Endodermal cell (in vitro differentiated cells): Measurements from ENCODE around the gene LPP. TPM values are rescaled to one million over a fixed set of nuclear protein-coding genes. Genes with fewer than 3 reads are reported as not detected.

Experiments used
- DNase-seq: peaks from one replicate; pipeline ENCODE4 v3.0.0-alpha.2; 2017
- H3K27ac ChIP-seq: 2 replicates; pipeline ENCODE4 v1.5.1; 2013; ENCODE audit warnings: mild to moderate bottlenecking, low read depth, low read length, moderate library complexity
- H3K27me3 ChIP-seq: 2 replicates; pipeline ENCODE4 v1.6.1; 2013; ENCODE audit warnings: mild to moderate bottlenecking, low read length, moderate library complexity; ENCODE audit not compliant: insufficient read depth, control insufficient read depth, poor library complexity, severe bottlenecking
- H3K36me3 ChIP-seq: 2 replicates; pipeline ENCODE4 v1.7.0; 2013; ENCODE audit warnings: mild to moderate bottlenecking, low read length, moderate library complexity; ENCODE audit not compliant: control insufficient read depth, insufficient read depth
- H3K4me1 ChIP-seq: one replicate; pipeline ENCODE4 v1.7.0; 2013; ENCODE audit warnings: low read length; ENCODE audit not compliant: control insufficient read depth, insufficient read depth
- H3K4me3 ChIP-seq: 2 replicates; pipeline ENCODE4 v1.5.1; 2013; ENCODE audit warnings: mild to moderate bottlenecking, low read length, moderate library complexity
- H3K9ac ChIP-seq: 2 replicates; pipeline ENCODE4 v1.6.1; 2013; ENCODE audit warnings: mild to moderate bottlenecking, low read length, moderate library complexity; ENCODE audit not compliant: poor library complexity, severe bottlenecking; ENCODE audit errors: extremely low read depth
- H3K9me3 ChIP-seq: 2 replicates; pipeline ENCODE4 v1.6.1; 2013; ENCODE audit warnings: mild to moderate bottlenecking, low read length, moderate library complexity; ENCODE audit not compliant: control insufficient read depth
- H3K27ac Mint-ChIP-seq: 2 replicates; pipeline ENCODE4 v1.8.0; 2020; ENCODE audit warnings: mixed read lengths
- H3K27me3 Mint-ChIP-seq: 2 replicates; pipeline ENCODE4 v1.8.0; 2021; ENCODE audit warnings: mild to moderate bottlenecking, mixed read lengths; ENCODE audit not compliant: insufficient read depth
- H3K36me3 Mint-ChIP-seq: 2 replicates; pipeline ENCODE4 v1.8.0; 2020; ENCODE audit warnings: low read depth, mixed read lengths
- H3K4me1 Mint-ChIP-seq: 2 replicates; pipeline ENCODE4 v1.8.0; 2020; ENCODE audit warnings: mixed read lengths
- H3K4me3 Mint-ChIP-seq: 2 replicates; pipeline ENCODE4 v1.8.0; 2020; ENCODE audit warnings: mild to moderate bottlenecking, moderate library complexity, mixed read lengths
- H3K9me3 Mint-ChIP-seq: 2 replicates; pipeline ENCODE4 v1.8.0; 2020; ENCODE audit warnings: mild to moderate bottlenecking, mixed read lengths
- WGBS, 2 experiments: methylation state at CpG; one replicate each; pipeline versions ENCODE4 v1.1.5 to v1.1.7; 2013; ENCODE audit warnings: missing lambda C conversion rate in 2 of 2, mixed read lengths in 1 of 2; ENCODE audit not compliant: insufficient coverage in 1 of 2, insufficient read length in 1 of 2; 5-methylcytosine and 5-hydroxymethylcytosine counted together
- total RNA-seq, 2 donors: library from RNA; stranded (reverse); fragmentation: NEBNext Ultra II Directional in 1 of 2; extraction: Animal tissue kit (Norgen Biotek cat#: 25700) in 1 of 2; gene quantifications; 2 replicates in 1 of 2; 3 replicates in 1 of 2; pipeline ENCODE4 v1.2.1, GENCODE V29; 2021
- TF ChIP-seq, protein P1 (sequence below): fragments of 200-600 bp; sonication (generic); conservative IDR thresholded peaks from 2 replicates; pipeline ENCODE4 v1.5.0; 2021; ENCODE audit warnings: antibody characterized with exemption, mild to moderate bottlenecking

Gene LPP
- total RNA-seq, 2 donors from 2014 or later, result 78.0 to 105 TPM

DNA sequence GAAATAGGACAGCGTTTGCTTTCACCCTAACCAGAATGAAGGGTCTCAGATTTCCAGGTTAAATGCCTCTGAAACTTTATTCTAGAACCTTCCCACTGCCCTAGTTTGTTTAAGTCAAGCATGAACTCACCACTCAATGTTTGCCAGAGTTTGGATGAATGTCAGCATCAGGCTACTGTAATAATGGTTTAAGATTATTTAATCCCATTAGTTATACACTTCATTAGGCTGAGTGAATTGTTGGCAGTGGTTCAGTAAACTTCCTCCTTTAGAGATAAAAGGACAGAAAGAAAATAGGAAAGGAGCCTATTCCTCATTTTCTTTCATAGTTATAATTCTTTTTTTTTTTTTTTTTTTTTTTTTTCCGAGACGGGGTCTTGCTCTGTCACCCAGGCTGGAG, 615.9 kb downstream of the LPP start:
- Mint-ChIP-seq H3K27me3 (no peaks in the 10 kb centered on the region), H3K27ac (no peak overlapping the region), H3K9me3 (no peaks in the 10 kb centered on the region), H3K36me3 (no peaks in the 10 kb centered on the region), H3K4me1 (peaks cover 4% of the 10 kb centered on the region), H3K4me3 (no peak overlapping the region)
- Histone ChIP-seq H3K4me3 (peak overlapping the region; percentile 20), H3K27me3 (no peaks in the 10 kb centered on the region), H3K9ac (no peak overlapping the region), H3K27ac (no peak overlapping the region), H3K9me3 (no peaks in the 10 kb centered on the region), H3K36me3 (no peaks in the 10 kb centered on the region), H3K4me1 (no peaks in the 10 kb centered on the region)
- TF ChIP-seq, protein P1, sequence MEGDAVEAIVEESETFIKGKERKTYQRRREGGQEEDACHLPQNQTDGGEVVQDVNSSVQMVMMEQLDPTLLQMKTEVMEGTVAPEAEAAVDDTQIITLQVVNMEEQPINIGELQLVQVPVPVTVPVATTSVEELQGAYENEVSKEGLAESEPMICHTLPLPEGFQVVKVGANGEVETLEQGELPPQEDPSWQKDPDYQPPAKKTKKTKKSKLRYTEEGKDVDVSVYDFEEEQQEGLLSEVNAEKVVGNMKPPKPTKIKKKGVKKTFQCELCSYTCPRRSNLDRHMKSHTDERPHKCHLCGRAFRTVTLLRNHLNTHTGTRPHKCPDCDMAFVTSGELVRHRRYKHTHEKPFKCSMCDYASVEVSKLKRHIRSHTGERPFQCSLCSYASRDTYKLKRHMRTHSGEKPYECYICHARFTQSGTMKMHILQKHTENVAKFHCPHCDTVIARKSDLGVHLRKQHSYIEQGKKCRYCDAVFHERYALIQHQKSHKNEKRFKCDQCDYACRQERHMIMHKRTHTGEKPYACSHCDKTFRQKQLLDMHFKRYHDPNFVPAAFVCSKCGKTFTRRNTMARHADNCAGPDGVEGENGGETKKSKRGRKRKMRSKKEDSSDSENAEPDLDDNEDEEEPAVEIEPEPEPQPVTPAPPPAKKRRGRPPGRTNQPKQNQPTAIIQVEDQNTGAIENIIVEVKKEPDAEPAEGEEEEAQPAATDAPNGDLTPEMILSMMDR, result no peak
- WGBS, 2 experiments, result 87 to 100% methylated on average over 1 to 2 of the region's 3 CpGs
- no peak for DNase-seq

DNA sequence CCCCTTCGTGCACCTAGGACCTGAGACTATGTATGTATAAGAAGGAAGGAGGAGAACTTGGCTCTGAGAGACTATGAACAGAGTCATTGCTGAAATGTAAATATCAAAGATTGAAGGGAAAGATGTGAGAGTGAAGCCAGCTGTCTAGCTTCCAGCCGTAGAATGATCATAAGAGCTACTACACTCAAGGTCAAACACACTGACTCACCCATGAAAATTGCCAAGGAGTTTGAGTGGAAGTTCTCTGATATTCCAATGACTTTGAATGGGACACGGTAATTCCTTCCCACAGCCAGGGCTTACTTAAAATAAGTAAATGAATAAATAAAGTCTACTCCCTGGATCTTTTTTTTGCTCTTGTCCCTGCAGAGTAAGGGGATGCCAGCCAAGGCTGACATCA, 618.9 kb downstream of the LPP start:
- Mint-ChIP-seq H3K4me1 (peaks cover 18% of the 10 kb centered on the region), H3K27ac (no peak overlapping the region), H3K9me3 (no peaks in the 10 kb centered on the region), H3K4me3 (no peak overlapping the region), H3K27me3 (no peaks in the 10 kb centered on the region), H3K36me3 (no peaks in the 10 kb centered on the region)
- H3K9ac ChIP-seq, result no peak overlapping the region
- DNase-seq, result no peak
- no peak overlapping the region for H3K27ac ChIP-seq
- H3K36me3 ChIP-seq, result no peaks in the 10 kb centered on the region
- 97% methylated on average over 3 of the region's 3 CpGs; no CpG with 5 or more reads in 1 of the 2 experiments for WGBS, 2 experiments
- H3K4me3 ChIP-seq, result no peak overlapping the region
- TF ChIP-seq, protein P1, result no peak
- H3K4me1 ChIP-seq, result no peaks in the 10 kb centered on the region
- H3K27me3 ChIP-seq, result no peaks in the 10 kb centered on the region
- H3K9me3 ChIP-seq, result no peaks in the 10 kb centered on the region

DNA sequence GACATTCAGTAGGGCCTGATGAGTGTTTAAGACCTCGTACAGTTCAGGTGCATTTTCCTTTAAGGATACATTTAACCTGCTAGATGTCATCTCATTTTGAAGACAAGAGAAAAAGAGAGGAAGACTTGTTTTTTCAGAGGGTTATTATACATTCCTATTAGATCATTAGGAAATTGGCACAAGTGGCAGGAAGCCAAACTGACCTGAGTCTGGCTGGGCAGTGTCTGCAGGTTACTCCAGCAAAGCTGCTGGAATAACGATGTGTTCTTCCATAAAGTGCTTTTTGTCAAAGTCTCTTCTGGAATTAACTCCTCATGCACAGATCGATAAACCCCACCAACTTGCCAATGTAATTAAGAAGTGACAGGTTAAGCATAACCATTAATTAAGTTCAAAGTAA, 621.5 kb downstream of the LPP start:
- Histone ChIP-seq H3K4me1 (no peaks in the 10 kb centered on the region), H3K27ac (no peak overlapping the region), H3K9ac (no peak overlapping the region), H3K4me3 (no peak overlapping the region), H3K27me3 (no peaks in the 10 kb centered on the region), H3K36me3 (no peaks in the 10 kb centered on the region), H3K9me3 (no peaks in the 10 kb centered on the region)
- H3K4me1 Mint-ChIP-seq, result peaks cover 16% of the 10 kb centered on the region
- DNase-seq, result no peak
- H3K4me3 Mint-ChIP-seq, result no peak overlapping the region
- H3K36me3 Mint-ChIP-seq, result no peaks in the 10 kb centered on the region
- 96% methylated on average over 3 of the region's 3 CpGs; no CpG with 5 or more reads in 1 of the 2 experiments for WGBS, 2 experiments
- TF ChIP-seq, protein P1, result no peak
- no peak overlapping the region for H3K27ac Mint-ChIP-seq
- no peaks in the 10 kb centered on the region for H3K9me3 Mint-ChIP-seq
- no peaks in the 10 kb centered on the region for H3K27me3 Mint-ChIP-seq
